GM18951 (cell line): Measurements from ENCODE around the gene LRBA.

Experiments
- POLR2A ChIP-seq: IDR thresholded peaks from 4 replicates; pipeline ENCODE4 v1.6.1; 2011; ENCODE audit warnings: mild to moderate bottlenecking; ENCODE audit not compliant: insufficient read length, insufficient read depth; ENCODE audit errors: extremely low read depth
- in situ Hi-C: fragments of 300-500 bp; cut with MboI; formaldehyde crosslinking; loops from one replicate; pipeline ENCODE4 v1.12.0; 2022; ENCODE audit warnings: low sequenced_read_pairs, mixed read lengths, inconsistent platforms; ENCODE audit not compliant: unreplicated experiment

LRBA gene

DNA sequence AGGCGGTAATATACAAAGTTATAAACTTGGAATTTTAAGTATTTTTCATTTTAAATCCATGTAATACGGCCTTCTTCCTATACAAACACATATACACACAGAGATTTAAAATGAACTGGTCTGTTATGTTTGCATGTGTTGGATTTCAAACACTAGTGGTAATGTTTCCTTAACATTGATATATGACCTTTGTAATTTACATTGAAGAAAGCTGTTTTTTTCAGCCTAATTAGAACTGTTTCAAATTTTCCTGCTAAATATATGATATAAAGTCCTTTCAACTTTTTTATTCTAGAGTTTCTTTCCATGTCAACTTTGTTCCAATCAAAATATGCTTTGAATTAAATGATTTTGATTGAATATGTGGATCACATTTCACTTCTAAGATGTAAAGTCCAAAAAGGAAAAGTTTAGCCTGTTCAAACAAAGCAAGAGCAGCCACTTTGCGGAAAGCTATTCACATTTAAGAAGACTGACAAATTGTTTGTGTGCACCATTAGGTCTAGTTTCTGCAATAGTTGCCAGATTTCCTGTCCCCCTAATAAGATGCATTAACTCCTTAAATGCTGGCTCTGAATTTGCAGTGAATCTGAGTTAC lies 659.1 kb downstream of the LRBA start:
- in situ Hi-C loops = no loop called here

DNA sequence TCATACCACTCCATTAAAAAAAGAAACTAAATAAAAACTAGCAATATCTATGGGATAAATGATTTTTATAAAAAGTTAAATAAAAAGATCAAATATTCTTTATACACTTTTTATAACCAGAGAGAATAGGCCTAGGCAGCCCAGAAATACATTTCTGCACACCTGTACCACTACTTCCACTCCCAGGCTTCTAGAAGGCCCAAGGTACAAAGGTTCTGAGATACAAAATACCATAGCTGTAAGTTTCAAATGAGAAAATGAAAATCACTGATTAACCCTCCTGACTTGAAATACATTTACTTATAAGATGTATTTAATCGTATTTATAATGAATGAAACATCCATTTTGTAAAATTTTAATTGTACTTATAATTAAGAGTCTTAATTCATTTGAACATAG lies 659.7 kb downstream of the LRBA start:
- in situ Hi-C loops = no loop called here
- TF ChIP-seq POLR2A = no peak

More for the DNA sequence above, 659.1 kb downstream of the LRBA start:
- no peak for TF ChIP-seq POLR2A

DNA sequence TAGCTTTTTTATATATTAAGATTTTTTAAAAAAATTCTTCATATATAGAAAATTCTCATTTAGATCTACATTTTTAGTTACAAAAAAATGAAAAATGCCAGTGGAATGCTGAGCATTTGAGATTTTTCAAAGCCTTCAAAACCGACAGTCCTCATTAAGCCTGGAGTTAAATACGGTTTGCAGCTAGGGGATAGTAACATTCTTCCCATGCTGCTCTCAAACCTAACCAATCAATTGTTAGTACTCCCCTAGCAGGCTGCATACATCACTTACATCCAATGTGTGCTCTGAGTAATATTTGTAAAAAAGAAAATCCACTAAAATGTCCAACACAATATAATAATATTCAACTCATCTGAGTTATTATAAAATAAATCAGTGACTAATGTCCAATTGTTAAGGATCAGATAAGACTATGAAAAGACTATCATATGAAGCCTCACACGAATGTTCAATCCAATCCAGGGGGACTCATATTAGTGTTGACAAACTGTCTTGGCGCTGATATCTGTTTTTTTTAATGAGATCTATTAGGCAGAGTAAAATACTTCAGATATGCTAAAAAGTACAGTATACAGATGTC lies 660.8 kb downstream of the LRBA start:
- in situ Hi-C loops = no loop called here

DNA sequence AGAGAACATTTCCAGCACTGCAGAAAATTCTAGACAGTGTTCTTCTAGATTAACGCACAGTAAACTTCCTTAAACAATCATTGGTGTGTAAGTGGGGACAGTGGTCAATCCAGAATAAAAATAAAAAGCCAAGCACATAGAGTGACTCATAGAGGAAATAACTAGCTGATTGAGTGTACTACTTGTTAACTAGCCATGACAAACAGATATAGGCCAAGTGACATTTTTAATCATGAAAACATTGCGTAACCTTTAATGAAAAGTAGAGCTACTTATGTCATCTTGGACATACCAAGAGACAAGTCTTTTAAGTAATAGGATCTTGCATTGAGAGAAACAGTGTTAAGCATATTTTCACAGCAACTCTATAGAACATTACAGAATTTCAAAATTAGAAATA lies 667.0 kb downstream of the LRBA start:
- TF ChIP-seq POLR2A = no peak
- in situ Hi-C loops = no loop called here

More for the DNA sequence above, 660.8 kb downstream of the LRBA start:
- TF ChIP-seq POLR2A = no peak

DNA sequence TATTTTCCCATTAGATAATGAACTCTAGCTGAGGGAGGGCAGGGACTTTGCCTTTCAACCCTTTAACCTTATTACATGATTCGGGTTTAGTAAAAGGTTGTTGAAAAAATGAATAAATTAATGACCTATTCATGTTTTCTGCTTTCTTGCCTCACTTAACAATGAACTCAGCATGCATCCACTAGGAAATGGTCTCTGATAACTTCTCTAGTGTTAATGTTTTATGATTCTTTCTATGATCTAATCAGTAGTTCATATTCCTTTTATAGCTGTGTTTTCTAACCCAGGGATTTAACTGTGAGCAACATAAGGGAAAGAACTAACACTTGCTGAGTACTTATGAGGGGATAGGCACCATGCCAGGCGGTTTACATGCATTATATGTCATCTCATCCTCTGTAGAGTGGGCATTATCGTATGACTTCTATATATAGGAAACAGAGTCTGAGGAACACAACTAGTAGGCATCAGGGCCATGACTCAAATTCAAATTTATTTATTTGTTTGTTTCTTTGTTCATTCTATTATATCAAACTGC lies 669.8 kb downstream of the LRBA start:
- no peak for TF ChIP-seq POLR2A

DNA sequence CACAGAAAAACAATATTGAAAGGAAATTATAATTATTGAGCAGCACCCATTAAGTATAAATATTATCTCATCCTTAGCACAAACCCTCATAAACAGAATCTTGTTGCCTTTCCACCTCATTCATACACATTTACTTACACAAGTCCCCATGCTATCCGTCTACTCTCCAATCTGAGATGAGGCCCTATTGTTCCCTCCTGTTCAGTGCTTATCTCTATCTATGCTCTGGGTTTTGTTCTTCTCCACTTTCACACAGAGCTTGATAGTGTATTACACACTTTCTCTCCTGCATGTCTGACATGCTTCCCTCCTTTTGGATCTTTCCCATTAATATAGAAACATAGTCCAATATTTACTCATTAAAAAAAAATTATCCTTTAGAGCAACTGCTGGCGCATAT lies 671.3 kb downstream of the LRBA start:
- no peak for TF ChIP-seq POLR2A
- in situ Hi-C loops = no loop called here

More for the DNA sequence above, 669.8 kb downstream of the LRBA start:
- in situ Hi-C loops = no loop called here

DNA sequence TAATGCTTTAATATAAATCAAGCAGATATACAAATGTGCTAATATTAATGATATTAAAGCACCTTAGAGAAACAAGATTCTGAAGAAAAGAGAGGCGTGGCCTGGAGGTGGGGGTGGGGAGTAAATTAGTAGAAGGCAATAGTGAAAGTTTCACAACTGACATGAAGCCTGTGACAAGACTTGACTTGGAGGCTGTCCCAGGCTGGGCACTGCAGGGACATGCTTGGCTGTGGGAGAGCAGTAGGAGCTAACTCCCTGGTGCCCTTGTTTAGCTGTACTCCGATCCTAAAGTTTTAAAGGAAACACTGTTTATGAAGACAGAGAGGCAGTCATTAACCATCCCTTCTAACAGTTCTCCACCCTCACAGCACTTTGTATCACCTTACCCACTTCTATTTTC lies 672.1 kb downstream of the LRBA start:
- no peak for TF ChIP-seq POLR2A
- in situ Hi-C loops = no loop called here

DNA sequence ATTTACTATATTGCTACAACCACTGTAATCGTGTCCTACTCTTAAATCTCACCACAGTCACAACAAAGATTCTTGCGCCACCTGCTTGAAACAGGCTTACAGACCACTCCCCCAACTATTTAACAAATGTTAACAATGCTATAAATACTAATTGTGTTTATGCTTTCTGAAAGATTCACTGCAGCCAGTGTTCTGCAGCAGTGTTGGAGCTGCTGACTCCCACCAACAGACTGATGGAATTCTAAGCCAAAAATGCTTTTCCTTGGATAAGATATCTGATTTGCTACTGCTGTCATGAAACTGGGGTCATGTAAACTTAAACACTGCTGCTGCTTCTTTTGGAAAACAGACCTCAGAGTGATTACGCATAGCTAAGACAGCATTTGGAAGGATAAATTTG lies 677.4 kb downstream of the LRBA start:
- no peak for TF ChIP-seq POLR2A
- in situ Hi-C loops = no loop called here

DNA sequence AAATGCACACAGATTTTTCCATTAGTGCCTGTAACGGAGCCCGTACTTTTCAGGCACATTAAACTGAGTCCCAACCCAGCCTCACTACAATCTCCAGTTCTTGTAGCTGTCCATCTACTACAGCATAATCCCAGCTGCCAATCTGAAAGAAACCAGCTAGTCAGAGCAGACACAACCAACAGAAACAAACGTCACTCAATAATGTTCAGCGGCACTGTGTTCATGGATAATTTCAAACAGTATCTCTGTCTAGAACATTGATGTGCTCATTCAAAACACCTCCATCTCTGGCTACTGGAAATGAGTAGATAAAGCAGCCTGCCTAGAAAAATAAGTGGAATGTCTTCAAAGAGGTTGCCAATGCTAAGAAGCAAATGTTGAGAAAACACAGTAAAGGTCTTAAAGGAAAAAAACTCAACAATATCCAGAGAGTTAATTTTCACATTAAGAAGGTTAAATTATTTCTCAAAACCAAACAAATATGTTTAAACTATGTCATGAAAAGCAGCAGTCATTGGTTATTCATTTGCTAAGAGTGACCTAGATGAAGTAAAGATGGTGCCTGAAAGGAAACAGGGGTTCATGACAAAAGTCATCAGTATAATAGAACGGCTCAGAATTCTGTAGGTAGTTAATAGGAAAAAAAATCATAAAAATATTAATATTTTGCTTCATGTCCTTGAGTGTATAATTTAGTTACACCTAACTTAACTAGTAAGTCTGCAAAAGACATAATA lies 678.2 kb downstream of the LRBA start:
- no peak for TF ChIP-seq POLR2A
- in situ Hi-C loops = no loop called here

DNA sequence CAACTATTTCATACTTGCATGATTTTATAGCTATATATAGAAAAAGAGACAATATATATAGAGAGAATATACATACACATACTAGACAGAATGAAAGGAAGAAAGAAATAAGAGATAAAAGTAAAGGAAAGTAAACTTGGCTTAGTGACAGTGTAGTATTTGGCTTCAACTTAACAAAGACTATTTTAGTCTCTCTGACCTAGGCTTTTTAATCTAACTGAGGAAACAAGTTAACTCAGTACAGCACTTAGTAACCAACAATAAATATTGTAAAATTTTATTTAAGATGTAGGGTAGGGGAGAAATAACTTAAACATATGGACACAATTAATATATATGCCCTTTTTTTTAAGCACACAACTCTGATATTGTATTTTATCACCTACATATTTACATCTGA lies 682.1 kb downstream of the LRBA start:
- no peak for TF ChIP-seq POLR2A
- in situ Hi-C loops = no loop called here

DNA sequence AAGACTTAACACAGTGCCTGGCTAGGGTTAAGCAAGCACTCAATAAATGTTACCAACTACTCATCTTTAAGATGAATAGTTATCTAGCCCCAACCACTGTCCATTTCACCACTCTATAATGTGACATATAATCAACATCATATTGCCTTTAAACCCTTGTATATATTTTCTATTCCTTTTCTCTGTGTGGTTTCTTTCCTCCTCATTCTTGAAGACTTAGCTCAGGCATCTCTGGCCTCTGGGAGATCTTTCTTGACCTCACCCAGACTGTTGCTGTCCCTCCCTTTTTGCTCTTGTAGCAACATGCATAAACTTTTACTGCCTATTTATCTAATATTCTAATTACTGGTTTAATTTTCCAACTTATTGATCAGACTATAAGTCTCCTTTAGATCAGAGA lies 683.0 kb downstream of the LRBA start:
- TF ChIP-seq POLR2A = no peak
- in situ Hi-C loops = no loop called here

DNA sequence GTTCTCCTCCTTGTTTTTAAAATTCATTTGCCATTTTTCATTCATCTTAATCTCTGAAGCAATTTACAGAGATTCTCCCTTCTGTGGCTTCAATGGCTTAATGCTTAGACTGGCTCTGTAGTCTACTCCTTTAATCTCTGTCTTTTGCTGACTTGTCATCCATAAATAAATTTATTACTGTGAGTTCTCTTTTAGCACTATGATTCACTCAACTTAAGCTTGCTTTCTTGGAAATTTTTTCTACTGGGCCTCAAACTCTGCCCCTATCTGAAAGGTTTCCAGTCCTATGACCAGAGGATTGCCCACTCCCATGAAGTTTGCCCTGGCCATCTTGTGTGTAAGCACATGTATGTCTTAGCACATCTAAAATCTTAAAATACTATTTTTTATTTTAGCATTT lies 685.7 kb downstream of the LRBA start:
- in situ Hi-C loops = no loop called here
- TF ChIP-seq POLR2A = no peak

DNA sequence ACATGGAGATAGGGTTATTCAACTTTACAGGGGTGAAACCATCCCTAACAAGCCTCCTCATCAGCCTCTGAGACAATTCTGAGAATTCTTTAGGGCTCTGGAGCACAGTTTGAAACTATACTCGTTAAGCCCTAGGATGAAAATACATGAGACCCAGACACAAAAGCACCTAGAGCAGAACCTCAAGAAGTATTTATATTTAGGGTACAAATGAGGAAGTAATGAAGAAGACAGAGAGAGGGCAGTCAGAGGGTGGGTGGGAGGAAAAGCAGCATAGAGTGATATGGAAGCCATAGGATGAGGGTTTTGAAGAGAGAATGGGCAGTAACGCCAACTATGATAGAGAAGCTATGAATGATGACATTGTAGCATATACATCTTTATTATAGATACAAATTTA lies 686.6 kb downstream of the LRBA start:
- in situ Hi-C loops = no loop called here
- no peak for TF ChIP-seq POLR2A
